AG09319 (cell line): ENCODE data around the gene TSEN2.
"Not testable (repeated sequence)": the region's sequence is repeated elsewhere in the genome, so short reads cannot be mapped to it uniquely, and the experiment has no call there.

Experiments
- DNase-seq: peaks from one replicate; pipeline ENCODE4 v3.0.0-alpha.2; 2010; ENCODE audit warnings: low read depth; ENCODE audit errors: extremely low read depth
- TF ChIP-seq, protein P1 (sequence below): IDR thresholded peaks from 2 replicates; pipeline ENCODE4 v1.5.1; 2011; ENCODE audit warnings: low read depth, mild to moderate bottlenecking, inconsistent platforms, low read length, moderate library complexity

TSEN2 gene

DNA sequence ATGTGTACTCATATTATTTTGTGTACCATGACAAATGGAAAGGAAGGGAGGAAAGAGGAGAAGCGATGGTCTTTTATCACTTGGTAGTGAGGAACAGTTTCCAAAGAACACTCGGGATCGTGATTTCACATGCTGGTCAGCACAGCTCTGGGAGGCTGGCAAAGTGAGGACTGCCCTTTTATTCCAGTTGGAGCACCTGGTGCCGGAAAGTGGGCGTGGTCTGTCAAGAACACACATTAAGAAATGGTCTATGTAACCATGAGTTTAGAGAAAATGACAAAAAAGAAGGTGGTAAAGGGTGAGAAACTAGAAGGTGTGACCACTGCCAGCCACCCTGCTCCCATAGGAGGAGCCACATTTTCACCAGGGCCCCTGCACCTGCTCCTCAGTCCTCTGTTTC lies 7.0 kb upstream of the TSEN2 start:
- TF ChIP-seq, protein P1, sequence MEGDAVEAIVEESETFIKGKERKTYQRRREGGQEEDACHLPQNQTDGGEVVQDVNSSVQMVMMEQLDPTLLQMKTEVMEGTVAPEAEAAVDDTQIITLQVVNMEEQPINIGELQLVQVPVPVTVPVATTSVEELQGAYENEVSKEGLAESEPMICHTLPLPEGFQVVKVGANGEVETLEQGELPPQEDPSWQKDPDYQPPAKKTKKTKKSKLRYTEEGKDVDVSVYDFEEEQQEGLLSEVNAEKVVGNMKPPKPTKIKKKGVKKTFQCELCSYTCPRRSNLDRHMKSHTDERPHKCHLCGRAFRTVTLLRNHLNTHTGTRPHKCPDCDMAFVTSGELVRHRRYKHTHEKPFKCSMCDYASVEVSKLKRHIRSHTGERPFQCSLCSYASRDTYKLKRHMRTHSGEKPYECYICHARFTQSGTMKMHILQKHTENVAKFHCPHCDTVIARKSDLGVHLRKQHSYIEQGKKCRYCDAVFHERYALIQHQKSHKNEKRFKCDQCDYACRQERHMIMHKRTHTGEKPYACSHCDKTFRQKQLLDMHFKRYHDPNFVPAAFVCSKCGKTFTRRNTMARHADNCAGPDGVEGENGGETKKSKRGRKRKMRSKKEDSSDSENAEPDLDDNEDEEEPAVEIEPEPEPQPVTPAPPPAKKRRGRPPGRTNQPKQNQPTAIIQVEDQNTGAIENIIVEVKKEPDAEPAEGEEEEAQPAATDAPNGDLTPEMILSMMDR, result no peak
- no peak for DNase-seq

DNA sequence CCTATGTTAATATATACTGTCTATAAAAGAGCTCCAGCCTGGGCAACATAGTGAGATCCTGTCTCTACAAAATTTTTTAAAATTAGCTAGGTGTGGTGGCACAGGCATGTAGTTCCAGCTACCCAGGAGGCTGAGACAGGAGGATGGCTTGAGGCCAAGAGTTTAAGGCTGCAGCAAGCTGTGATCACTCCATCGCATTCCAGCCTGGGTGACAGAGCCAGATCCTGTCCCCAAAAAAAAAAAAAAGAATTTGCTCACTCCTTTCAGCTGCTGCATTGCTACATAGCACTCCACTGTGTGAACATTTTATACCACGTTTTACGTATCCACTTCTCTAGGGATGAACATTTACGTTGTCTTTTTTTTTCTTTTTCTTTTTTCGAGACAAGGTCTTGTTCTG lies 6.0 kb upstream of the TSEN2 start:
- no peak for DNase-seq
- TF ChIP-seq, protein P1, result no peak

DNA sequence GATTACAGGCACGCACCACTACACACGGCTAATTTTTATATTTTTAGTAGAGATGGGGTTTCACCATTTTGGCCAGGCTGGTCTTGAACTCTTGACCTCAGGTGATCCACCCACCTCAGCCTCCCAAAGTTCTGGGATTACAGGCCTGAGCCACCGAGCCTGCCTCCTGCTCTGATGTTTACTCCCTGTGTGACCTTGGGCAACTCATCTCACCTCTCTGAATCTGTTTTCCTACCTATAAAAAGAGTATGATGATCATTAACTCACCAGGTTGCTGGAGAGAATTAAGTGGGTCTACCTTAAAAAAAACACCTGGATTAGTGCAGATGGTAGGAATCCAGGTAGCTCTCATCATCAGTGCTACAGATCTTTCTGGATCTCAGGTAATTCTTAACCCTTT lies 5.1 kb upstream of the TSEN2 start:
- not testable (repeated sequence) for DNase-seq

DNA sequence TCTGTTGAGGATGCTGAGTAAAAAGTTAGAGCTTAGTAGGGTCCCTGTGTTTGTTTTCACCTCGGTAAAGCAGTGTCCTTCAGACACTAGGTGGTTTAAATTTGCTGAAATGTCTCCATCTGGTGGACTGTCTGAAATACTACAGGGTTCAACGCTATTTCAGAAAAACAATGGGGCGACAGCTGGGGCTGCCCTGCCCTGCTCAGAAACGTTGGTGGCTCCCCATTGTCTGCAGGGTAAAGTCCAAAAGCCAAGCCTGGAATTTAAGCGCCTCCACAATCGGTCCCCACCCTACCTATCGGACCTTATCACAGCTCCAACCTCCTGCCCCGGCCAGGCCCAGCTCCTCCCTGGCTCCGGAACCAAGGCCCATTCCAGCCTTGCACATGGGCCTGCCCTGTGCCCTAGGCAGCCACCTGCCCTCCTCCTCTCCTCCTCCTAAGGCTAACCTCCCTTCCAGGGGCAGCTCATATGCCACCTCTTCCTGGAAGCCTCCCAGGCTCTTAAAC lies 4.3 kb upstream of the TSEN2 start:
- no peak for DNase-seq
- TF ChIP-seq, protein P1, result peak; percentile 53

DNA sequence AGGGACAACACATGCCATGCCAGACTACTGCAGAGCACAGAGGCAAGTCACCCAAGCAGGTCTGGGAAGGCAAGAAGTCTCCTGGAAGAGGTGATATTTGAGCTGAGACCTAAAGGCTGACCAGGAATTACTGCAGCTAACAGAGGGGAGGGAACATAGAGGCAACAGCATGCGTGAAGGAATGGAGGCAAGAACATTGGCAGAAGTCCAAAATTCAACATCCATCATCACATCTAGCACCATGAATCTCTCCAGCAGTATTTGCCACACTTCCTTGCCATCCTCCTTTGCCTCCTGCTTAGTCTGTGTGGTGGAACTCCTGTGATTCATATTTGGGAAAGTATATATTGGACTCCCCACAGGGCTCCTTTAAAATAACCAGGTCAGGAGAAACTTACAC lies 870 bp upstream of the TSEN2 start:
- no peak for DNase-seq
- TF ChIP-seq, protein P1, result no peak

DNA sequence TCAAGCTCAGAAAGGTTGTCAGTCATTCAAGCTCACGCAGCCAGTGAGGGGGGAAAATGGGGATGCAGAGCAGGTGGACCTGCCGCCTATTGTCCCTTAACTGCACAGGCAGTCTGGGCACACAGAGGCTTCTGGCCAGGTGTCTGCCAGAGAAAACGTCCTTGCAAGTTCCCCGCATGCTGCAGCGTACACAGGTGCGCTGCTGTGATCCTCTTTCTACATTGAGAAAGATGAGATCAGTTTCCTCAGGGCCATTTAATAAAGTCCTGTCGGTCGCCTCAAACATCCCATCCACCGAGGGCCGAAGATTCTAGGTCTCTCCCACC lies 445 bp upstream of the TSEN2 start:
- no peak for DNase-seq
- TF ChIP-seq, protein P1, result no peak

DNA sequence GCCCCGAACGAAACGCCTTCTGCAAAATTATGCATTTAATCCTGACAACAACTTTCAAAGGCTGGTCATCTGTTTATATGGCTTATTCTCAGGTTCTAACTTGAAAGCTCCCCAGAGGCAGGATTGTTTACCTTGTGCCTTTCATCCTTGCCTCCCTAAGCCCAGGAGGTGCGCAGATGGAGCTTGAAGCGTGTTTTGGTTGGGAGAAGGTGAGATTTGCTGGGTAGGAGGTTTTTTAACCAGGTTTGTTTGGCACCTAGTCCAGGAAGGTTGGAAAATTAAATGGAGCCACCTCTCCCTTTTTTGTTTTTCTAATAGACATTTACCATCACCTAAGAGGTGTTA lies 675 bp downstream of the TSEN2 start:
- DNase-seq, result no peak
- TF ChIP-seq, protein P1, result no peak

DNA sequence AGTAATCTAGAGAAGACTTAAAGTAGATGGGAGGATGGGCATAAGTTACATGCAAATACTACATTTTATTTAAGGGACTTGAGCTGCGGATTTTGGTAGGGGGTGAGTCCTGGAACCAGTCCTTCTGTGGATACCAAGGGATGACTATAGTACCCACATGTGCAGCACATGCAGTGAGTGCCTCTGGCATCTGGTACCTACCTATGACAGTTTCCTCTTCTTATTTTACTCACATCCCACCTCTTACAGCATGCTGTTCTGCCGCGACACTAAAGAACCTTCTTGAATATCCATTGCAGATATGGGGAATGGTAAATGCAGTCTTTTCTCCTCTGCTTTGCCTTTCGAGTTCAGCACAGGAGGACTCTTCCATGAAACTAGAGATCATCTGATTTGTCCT lies 1.7 kb downstream of the TSEN2 start:
- TF ChIP-seq, protein P1, result no peak
- DNase-seq, result no peak
